LNCaP clone FGC (cell line): ENCODE results near the gene RHOF.

Experiments
- DNase-seq: peaks from one replicate; pipeline ENCODE4 v3.0.0-alpha.2; 2011; ENCODE audit warnings: low read depth
- H3K4me3 ChIP-seq: 2 replicates; pipeline ENCODE4 v1.5.1; 2011; ENCODE audit warnings: mild to moderate bottlenecking, low read depth, low read length, control low read depth
- TF ChIP-seq, protein P1 (sequence below): IDR thresholded peaks from 2 replicates; pipeline ENCODE4 v1.5.1; 2012; ENCODE audit warnings: mild to moderate bottlenecking; ENCODE audit not compliant: control insufficient read depth, insufficient read depth; ENCODE audit errors: extremely low read depth

Gene RHOF

DNA sequence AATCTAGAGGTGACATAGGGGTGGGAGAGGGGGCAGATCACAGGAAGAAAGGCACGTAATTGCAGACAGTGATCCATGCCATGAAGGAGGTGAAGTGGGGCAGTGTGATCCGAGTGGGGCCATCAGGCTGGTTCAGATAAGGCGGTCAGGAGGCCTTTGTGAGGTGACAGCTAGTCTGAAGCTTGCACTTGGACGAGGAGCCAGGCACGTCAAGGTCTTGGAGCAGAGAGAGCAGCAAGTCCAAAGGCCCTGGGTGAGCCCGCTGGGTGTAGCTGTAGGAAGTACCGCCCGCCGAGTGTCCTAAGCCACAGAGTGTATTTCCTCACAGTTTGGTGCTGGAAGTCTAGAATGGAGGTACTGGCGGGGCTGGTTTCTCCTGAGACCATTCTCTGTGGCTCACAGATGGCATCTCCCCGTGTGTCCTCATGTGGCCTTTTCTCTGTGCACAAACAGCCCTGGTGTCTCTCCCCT lies 23.6 kb downstream of the RHOF start:
- H3K4me3 ChIP-seq = no peak overlapping the region
- no peak for DNase-seq
- TF ChIP-seq, protein P1, sequence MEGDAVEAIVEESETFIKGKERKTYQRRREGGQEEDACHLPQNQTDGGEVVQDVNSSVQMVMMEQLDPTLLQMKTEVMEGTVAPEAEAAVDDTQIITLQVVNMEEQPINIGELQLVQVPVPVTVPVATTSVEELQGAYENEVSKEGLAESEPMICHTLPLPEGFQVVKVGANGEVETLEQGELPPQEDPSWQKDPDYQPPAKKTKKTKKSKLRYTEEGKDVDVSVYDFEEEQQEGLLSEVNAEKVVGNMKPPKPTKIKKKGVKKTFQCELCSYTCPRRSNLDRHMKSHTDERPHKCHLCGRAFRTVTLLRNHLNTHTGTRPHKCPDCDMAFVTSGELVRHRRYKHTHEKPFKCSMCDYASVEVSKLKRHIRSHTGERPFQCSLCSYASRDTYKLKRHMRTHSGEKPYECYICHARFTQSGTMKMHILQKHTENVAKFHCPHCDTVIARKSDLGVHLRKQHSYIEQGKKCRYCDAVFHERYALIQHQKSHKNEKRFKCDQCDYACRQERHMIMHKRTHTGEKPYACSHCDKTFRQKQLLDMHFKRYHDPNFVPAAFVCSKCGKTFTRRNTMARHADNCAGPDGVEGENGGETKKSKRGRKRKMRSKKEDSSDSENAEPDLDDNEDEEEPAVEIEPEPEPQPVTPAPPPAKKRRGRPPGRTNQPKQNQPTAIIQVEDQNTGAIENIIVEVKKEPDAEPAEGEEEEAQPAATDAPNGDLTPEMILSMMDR = no peak

DNA sequence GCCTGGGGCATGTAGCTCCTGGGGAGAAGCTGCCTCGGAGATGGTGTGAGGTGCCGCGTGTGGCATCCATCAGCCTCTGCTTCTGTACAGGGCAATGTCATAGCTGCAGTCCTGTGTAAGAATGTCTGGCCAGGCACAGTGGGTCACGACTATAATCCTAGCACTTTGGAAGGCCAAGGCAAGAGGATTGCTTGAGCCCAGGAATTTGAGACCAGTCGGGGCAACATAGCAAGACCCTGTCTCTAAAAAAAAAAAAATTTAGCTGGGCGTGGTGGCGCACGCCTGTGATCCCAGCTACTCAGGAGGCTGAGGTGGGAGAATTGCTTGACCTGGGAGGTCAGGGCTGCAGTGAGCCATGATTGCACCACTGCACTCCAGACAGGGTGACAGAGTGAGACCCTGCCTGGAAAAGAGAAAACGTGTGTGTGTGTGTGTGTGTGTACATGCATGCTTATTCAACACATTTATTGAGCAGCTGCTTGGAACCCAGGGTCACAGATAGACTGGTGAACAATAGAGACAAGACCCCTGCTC lies 24.1 kb downstream of the RHOF start:
- DNase-seq = no peak
- TF ChIP-seq, protein P1 = no peak
- H3K4me3 ChIP-seq = no peak overlapping the region

DNA sequence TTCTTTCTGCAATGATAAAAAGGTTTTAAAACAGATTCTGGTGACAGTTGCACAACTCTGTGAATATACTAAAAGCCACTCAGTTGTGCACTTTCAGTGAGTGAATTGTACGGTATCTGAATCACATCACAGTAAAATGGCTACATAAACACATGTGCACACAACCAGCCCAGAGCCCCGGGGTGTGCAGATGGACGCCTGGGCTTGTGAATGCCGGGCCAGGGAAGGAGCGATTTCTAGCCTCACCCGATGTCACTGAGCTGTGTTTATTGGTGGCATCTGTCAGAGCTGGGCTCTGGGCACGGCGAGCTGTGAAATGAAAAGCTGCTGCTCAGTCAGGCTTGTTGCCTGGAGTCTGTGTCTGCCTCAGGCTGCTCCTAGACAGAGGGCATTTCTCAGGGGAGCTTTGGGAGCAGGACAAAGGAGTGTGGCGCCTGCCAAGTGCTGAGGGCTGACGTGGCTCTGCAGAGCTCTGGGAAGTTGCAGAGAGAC lies 25.9 kb downstream of the RHOF start:
- no peak overlapping the region for H3K4me3 ChIP-seq
- TF ChIP-seq, protein P1 = no peak
- DNase-seq = no peak

DNA sequence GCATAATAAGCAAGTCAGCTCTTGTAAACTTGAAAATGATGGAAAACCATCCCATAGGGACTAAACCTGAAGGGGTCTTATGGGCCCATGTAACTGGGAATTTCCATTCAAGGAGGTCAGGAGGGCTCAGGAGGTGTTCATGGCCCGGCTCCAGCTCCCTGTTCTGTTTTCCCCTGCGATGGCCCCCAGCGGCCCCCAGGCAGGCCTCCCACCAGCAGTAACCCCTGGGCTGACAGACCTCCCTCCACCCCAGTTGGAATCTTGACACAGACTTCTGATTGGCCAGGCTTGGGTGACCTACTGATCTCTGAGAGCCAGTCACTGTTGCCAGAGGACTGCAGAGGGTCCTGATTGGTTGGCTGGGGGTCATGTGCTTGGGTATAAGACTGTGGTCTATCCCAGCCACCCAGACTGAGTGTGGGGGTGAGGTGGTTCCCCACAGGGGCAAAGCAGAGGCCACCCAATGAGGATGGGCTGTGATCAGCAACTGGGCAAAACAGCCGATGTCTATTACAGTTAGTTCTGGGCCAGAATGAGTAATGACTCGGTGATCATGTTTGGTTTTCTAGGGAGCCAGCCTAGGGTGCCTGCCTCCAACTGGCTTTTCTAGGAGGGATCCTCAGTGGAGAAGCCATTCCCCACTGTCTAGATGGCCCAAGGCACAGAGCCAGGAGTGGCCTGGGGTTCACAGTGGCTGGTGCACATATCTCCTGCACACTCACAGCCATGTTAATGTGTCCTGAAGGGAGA lies 27.0 kb downstream of the RHOF start:
- no peak overlapping the region for H3K4me3 ChIP-seq
- no peak for DNase-seq
- TF ChIP-seq, protein P1 = no peak

DNA sequence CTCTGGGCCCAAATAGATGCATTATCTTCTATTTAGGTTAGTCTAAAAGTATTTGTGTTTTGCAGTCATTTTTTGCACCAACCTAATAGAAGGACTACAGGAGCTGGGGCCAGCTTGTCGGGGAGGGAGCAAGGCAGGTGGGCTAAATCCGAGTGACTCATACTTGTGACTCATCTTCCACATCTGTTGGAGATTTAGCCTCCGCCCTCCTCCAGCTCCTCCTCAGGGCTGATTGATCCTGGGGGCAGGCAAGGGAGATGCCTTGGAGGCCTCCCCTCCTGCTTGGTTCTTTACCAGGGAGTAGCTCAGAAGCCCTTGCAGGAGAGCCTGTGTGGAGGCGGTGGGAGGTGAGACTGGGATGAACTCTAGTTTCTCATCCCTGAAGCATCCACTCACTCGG lies 27.9 kb downstream of the RHOF start:
- TF ChIP-seq, protein P1 = no peak
- H3K4me3 ChIP-seq = no peak overlapping the region
- DNase-seq = no peak

DNA sequence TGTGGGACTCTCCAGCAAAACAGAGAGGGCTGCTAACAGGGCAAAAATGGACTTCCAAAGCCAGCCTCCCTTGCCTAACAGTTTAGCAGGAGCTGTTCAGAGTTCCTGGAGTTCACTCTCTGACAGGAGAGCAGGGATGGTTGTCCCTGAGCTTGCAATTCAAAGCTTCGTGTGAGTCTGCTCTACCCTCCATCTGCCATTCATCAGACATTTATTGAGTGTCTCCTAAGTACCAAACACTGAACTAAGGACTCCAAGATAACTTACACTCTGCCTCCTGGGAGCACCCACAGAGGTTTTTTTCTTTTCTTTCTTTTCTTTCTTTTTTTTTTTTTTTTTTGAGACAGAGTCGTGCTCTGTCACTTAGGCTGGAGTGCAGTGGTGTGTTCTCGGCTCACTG lies 28.7 kb downstream of the RHOF start:
- H3K4me3 ChIP-seq = no peak overlapping the region
- DNase-seq = no peak
- TF ChIP-seq, protein P1 = no peak
